ENCODE results near the gene NPAS3. TPM values are rescaled to one million over a fixed set of nuclear protein-coding genes. Genes with fewer than 3 reads are reported as not detected.

The NPAS3 gene
- total and polyA plus RNA-seq, 2 donors (not counting 1 experiment from before 2014, with no cell fraction given) = 0.10 to 0.50 TPM

GRCh38 chr14:33714527-33715226 is 776.0 kb downstream of the NPAS3 start:
- peak; percentile 19 to 66 for DNase-seq (ENCODE audit: low read depth in 2 of 2)

GRCh38 chr14:33715227-33715528 is 776.5 kb downstream of the NPAS3 start:
- H3K9me3 ChIP-seq (ENCODE audit: control insufficient read depth, insufficient read depth, low read depth, low read length) = no peaks in the 10 kb centered on the region
- H2AFZ ChIP-seq (ENCODE audit: low read length) = no peak overlapping the region
- H3K36me3 ChIP-seq (ENCODE audit: control insufficient read depth, insufficient read depth, low read length) = no peaks in the 10 kb centered on the region
- no peak overlapping the region for H3K4me3 ChIP-seq (replicated peaks in 1 of 4; ENCODE audit: control extremely low read depth in 1 of 4, insufficient read depth in 1 of 4, low read depth in 3 of 4, low read length in 4 of 4)
- no peaks in the 10 kb centered on the region for H4K20me1 ChIP-seq (ENCODE audit: control insufficient read depth, extremely low read depth, insufficient read depth, low read length)
- no peak for DNase-seq (ENCODE audit: low read depth in 2 of 2)
- TF ChIP-seq EZH2 (IDR thresholded peaks at IDR 0.05; ENCODE audit: low read length, missing control alignments) (no peak), CTCF (conservative IDR thresholded peaks at IDR 0.05 in 1 of 2, IDR thresholded peaks at IDR 0.05 in 1 of 2; ENCODE audit: low read depth in 1 of 2, low read length in 2 of 2) (no peak)
- no peaks in the 10 kb centered on the region for H3K4me1 ChIP-seq (ENCODE audit: control insufficient read depth, extremely low read depth, insufficient read depth, low read length)
- no peak overlapping the region for H3K9ac ChIP-seq (ENCODE audit: insufficient read depth, low read length)
- no peak overlapping the region for H3K4me2 ChIP-seq (ENCODE audit: extremely low read depth, insufficient read depth, low read length)
- no peaks in the 10 kb centered on the region for H3K79me2 ChIP-seq (ENCODE audit: control insufficient read depth, insufficient read depth, low read length)
- no peak overlapping the region for H3K27ac ChIP-seq (ENCODE audit: insufficient read depth, low read length)
- H3K27me3 ChIP-seq (ENCODE audit: control insufficient read depth, insufficient read depth, low read length) = no peaks in the 10 kb centered on the region

More at GRCh38 chr14:33714527-33715226, 776.0 kb downstream of the NPAS3 start:
- H3K9me3 ChIP-seq (ENCODE audit: control insufficient read depth, insufficient read depth, low read depth, low read length) = no peaks in the 10 kb centered on the region
- H3K4me3 ChIP-seq (replicated peaks in 1 of 4; ENCODE audit: control extremely low read depth in 1 of 4, insufficient read depth in 1 of 4, low read depth in 3 of 4, low read length in 4 of 4) = no peak overlapping the region
- no peaks in the 10 kb centered on the region for H3K79me2 ChIP-seq (ENCODE audit: control insufficient read depth, insufficient read depth, low read length)
- no peak overlapping the region for H3K9ac ChIP-seq (ENCODE audit: insufficient read depth, low read length)
- H3K27ac ChIP-seq (ENCODE audit: insufficient read depth, low read length) = no peak overlapping the region
- H4K20me1 ChIP-seq (ENCODE audit: control insufficient read depth, extremely low read depth, insufficient read depth, low read length) = no peaks in the 10 kb centered on the region
- TF ChIP-seq CTCF (conservative IDR thresholded peaks at IDR 0.05 in 1 of 2, IDR thresholded peaks at IDR 0.05 in 1 of 2; ENCODE audit: low read depth in 1 of 2, low read length in 2 of 2) (no peak), EZH2 (IDR thresholded peaks at IDR 0.05; ENCODE audit: low read length, missing control alignments) (no peak)
- H3K27me3 ChIP-seq (ENCODE audit: control insufficient read depth, insufficient read depth, low read length) = no peaks in the 10 kb centered on the region
- H3K4me1 ChIP-seq (ENCODE audit: control insufficient read depth, extremely low read depth, insufficient read depth, low read length) = no peaks in the 10 kb centered on the region
- H2AFZ ChIP-seq (ENCODE audit: low read length) = no peak overlapping the region
- no peak overlapping the region for H3K4me2 ChIP-seq (ENCODE audit: extremely low read depth, insufficient read depth, low read length)
- H3K36me3 ChIP-seq (ENCODE audit: control insufficient read depth, insufficient read depth, low read length) = no peaks in the 10 kb centered on the region

GRCh38 chr14:33716921-33717320 is 778.2 kb downstream of the NPAS3 start:
- H3K4me1 ChIP-seq (ENCODE audit: control insufficient read depth, extremely low read depth, insufficient read depth, low read length) = no peaks in the 10 kb centered on the region
- H3K27me3 ChIP-seq (ENCODE audit: control insufficient read depth, insufficient read depth, low read length) = no peaks in the 10 kb centered on the region
- no peak overlapping the region for H3K4me3 ChIP-seq (replicated peaks in 1 of 4; ENCODE audit: control extremely low read depth in 1 of 4, insufficient read depth in 1 of 4, low read depth in 3 of 4, low read length in 4 of 4)
- TF ChIP-seq CTCF (conservative IDR thresholded peaks at IDR 0.05 in 1 of 2, IDR thresholded peaks at IDR 0.05 in 1 of 2; ENCODE audit: low read depth in 1 of 2, low read length in 2 of 2) (no peak), EZH2 (IDR thresholded peaks at IDR 0.05; ENCODE audit: low read length, missing control alignments) (no peak)
- H3K9ac ChIP-seq (ENCODE audit: insufficient read depth, low read length) = no peak overlapping the region
- H3K27ac ChIP-seq (ENCODE audit: insufficient read depth, low read length) = no peak overlapping the region
- peak in 1 of 2 donors; percentile 73 for DNase-seq (ENCODE audit: low read depth in 2 of 2)
- no peaks in the 10 kb centered on the region for H3K36me3 ChIP-seq (ENCODE audit: control insufficient read depth, insufficient read depth, low read length)
- no peaks in the 10 kb centered on the region for H3K9me3 ChIP-seq (ENCODE audit: control insufficient read depth, insufficient read depth, low read depth, low read length)
- no peak overlapping the region for H3K4me2 ChIP-seq (ENCODE audit: extremely low read depth, insufficient read depth, low read length)
- H4K20me1 ChIP-seq (ENCODE audit: control insufficient read depth, extremely low read depth, insufficient read depth, low read length) = no peaks in the 10 kb centered on the region
- H2AFZ ChIP-seq (ENCODE audit: low read length) = no peak overlapping the region
- no peaks in the 10 kb centered on the region for H3K79me2 ChIP-seq (ENCODE audit: control insufficient read depth, insufficient read depth, low read length)
